Activated CD4-positive, alpha-beta T cell treated with anti-CD3 and anti-CD28 coated beads, Interleukin-2, Interleukin-6, amounts not matched to agents 100 ng/mL and 50 ng/mL, durations not matched to agents 16 hours and 8 hours (primary cell): ENCODE data around the gene ZBTB14.

Source experiments
- DNase-seq: peaks from one replicate; pipeline ENCODE4 v3.0.0-alpha.2; 2020

ZBTB14 gene

DNA sequence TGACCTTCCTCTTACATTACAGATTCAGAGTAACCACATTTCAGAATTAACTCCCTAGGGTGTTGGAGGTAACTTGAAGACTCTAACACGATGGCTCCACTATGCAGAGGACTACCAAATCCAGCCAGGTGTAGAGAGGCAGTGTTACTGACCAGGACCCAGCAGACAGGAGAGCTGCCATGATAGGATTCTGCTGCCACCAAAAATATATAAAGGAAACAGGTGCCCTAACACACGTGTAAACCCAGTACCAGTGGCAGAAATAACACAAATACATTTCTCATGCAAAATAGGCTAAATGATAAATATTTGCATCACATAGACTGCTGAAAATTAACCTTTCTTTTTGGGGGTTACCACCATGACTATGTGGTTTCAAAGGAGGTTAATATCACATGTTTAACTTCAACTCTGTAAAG, 7.0 kb downstream of the ZBTB14 start:
- DNase-seq, result no peak

DNA sequence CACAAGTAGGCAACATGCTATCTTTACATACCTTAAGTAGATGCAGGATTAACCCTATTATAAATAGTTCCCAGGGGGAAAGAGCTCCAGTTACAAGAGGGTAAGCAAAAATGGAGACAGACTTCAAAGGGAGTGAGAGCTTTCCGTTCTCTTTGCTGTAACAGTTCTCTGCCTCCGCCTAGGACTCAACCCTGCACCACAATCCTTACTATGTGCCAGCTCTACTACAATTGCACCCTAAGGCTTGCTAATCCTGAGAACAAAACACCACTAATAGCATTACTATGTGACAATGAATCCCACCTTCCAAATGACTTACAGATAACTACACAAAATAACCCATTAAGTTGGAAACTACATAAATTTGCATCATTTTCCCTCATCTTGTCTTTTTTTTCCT, 7.7 kb downstream of the ZBTB14 start:
- no peak for DNase-seq

DNA sequence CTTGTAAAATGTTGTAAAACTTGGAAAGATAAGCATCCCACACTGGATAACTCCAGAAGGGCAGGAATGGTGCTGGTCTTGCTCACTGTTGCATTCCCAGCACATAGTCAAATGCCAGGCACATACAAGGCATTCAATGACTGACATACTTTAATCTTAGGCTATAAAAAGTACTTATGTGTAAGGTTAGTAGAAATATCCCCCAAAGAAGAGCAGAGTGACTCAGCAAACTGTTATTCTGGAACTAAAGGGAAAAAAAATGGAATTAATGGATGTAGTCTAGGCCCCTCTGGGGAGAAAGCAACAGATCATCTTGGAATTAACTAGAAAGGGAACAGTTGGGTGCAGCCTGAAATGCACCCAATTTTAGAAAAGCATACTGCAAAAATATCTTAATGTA, 9.0 kb downstream of the ZBTB14 start:
- no peak for DNase-seq

DNA sequence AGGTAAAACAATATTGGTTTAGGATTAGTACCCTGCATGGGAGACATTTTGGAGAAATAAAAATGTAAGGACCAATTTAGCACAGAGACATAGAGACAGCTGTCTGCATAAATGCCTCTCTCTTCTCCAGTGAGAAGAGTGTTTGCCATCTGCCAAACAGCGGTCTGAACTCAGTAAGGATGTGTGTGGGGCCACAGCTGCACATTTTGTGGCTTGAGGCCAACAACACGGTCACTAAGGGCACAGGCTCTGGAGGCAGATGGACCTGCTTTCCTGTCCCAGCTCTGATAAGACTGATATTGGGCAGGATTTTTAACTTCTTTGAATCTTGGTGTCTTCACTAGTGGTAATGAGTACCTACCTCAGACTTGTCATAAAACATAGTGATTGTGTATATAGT, 10.2 kb downstream of the ZBTB14 start:
- DNase-seq, result no peak

DNA sequence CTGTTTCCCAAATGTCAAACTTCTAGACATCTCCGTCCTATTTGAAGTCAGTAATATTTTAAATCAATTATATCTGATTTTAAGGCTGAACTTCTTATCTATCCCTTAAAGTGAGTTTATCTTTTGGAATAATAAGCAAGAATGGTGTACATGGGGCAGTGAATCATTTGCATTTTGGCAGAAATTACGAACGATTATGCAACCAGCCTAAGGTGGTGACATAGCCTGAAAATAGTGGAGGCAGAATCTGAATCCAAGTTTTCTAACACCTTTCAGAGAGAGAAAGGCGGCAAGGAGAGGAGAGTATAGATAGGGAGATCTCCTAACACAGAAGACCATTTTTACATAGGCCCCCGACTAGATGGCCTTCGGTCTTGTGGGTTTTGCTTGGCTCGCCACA, 10.7 kb downstream of the ZBTB14 start:
- DNase-seq, result no peak

DNA sequence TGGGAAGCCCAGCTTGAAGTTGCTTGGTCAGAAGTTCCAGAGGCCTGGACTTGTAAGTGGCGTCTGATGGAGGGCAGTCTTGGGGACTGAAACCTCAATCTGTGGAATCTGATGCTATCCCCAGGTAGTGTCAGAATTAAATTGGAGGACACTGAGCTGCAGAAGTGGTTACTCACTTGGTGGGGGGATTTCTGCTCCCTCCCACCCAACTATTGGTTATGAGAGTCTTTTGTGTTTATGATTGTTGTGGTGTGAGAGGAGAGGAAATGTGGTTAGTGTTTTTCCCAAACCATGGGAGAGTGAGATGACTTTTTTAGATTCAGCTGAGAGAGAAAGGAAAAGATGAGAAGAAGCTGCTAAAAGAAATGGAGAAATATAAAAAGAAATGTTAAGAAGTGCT, 12.8 kb downstream of the ZBTB14 start:
- DNase-seq, result no peak

DNA sequence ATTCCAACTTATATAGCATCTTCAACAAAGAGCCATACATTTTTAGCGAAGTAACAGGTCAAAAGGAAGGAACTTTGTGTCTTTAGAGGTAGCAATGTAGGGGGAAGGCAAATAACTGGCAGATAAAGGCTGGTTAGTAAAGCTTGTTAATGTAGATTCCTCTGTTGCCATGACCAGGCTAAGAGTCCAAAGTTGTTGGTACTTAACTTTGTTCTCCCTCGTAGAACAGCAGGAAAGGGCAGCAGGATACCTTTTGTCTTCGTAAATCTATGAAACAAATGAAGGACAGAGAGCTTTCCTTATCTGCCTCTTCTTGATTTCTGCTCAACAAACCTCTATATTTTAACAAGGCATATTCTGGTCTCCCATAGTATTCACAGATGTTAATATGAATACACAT, 18.6 kb downstream of the ZBTB14 start:
- no peak for DNase-seq

DNA sequence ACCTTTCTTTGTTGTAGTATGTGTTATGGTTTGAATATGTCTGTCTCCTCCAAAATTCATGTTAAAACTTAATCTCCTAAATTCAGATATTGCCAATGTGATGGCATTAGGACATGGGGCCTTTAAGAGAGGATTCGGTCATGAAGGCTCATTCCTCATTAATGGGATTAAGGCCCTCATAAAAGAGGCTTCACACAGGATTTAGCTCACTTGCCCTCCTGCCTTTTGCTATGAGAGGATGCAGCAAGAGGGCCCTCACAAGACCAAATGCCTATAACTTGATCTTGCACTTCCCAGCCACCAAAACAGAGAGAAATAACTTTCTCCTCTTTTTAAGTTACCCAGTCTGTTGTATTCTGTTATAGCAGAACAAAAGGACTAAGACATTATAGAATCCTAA, 19.7 kb downstream of the ZBTB14 start:
- DNase-seq, result no peak

DNA sequence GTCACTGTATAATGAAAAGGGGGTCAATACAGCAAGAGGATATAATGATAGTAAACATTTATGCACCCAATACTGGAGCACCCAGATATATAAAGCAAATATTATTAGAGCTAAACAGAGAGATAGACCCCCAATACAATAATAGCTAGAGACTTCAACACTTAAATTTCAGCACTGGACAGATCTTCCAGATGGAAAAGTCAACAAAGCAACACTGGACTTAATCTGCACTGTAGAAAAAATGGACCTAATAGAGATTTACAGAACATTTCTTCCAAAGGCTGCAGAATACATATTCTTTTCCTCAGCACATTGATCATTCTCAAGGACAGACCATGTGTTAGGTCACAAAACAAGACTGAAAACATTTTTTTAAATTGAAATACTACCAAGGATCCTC, 26.7 kb downstream of the ZBTB14 start:
- DNase-seq, result no peak

DNA sequence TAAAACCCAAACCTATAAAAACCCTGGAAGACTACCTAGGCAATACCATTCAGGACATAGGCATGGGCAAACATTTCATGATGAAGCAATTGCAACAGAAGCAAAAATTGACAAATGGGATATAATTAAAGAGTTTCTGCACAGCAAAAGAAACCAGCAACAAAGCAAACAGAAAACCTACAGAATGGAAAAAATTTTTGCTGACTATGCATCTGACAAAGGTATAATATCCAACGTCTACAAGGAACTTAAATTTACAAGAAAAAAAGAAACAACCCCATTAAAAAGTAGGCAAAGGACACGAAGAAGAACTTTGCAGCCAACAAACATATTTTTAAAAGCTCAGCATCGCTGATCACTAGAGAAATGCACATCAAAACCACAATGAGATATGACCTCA, 28.8 kb downstream of the ZBTB14 start:
- no peak for DNase-seq

DNA sequence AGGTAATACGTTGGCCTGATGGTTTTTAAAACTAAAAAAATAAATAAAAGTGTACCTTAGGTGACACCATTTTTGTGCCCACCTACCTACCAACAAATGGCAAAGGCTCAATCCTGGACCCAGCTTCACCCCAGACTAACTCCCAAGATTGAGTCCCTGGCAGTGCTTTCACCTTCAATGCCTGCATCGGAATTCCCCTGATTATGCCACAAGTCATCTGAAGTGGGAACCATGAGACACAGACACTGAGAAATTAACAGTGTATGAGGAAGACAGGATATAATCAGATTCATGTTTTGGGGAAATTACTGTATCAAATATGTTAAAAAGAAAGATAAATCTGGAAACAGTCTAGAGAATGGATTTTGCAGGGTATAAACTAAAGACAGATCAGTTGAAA, 41.6 kb downstream of the ZBTB14 start:
- DNase-seq, result peak; percentile 23

DNA sequence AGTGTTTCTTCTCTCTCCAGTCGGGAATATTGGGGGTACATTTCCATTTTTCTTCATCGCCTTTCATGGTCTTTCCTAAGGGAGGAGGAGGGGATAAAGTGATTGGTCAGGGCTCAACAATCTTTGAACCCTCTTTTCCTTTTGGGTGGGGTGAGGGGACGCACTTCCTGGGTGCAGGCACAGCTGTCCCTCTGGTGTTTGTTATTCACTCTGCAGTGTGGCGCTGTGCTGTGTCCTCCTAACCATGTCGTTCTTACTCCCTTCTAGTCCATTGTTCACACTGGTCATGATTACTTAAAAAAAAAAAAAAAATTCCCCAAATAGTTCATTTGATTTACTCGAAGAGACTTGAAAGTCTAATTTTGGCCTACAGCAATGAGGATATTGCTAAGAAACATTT, 44.4 kb downstream of the ZBTB14 start:
- DNase-seq, result no peak

DNA sequence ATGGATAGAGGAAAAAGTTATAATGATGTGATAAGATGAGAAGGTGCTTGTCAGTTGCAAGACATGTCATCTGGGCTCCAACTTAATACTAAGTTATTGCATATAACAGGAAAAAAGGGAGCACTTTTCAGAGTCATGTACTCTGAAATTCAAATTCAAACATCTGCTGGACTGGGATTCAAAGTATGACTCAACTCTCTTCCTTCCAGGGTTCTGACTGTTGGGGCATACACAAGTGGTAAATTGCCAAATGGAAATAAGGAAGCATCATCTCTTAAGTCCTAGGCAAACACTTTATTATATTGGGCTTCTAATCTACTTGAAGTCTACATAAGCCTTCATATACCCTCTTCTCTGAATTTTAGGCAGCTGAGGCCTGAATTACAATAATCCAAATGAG, 44.9 kb downstream of the ZBTB14 start:
- no peak for DNase-seq

DNA sequence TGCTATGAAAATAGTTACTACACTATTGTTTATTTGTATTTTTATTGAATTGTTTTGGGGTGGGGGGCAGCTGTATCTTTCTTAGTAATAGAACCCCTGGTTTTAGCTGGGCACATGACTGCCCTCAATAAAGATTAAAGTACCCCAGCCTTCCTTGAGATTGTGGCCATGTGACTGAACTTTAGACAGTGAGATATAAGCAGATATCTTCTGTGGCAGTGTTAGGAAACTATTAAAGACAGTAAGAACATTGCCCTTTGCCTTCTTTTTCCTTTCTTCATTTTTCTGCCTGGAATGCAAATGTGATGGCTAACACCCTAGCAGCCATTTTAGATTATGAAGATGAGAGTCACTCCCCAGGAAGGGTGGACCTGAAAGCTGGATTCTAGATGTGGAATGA, 50.6 kb downstream of the ZBTB14 start:
- DNase-seq, result no peak

DNA sequence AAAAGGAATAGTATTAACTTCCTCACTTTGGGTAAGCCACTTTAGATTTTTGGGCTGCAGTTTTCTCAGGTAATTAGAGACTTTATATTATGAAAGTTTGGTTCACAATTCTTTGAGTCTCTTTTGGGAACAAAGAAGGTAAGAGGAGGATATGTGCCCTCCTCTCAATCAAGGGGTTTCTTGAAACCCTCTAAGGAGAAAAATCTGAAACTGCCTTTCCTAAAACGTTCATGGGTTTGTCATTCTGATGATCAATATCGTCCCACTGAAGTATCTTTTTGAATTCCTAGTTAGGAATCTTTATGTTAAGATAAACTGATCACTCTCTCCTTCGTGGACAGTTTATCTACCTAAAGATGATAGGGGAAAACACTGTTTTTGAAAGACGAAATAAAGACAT, 56.1 kb downstream of the ZBTB14 start:
- no peak for DNase-seq
